Astrocyte (in vitro differentiated cells and primary cell): Measurements from ENCODE around the gene ST3GAL2. TPM values are rescaled to one million over a fixed set of nuclear protein-coding genes. Genes with fewer than 3 reads are reported as not detected.
"Not testable (repeated sequence)": the region's sequence is repeated elsewhere in the genome, so short reads cannot be mapped to it uniquely, and the experiment has no call there.

ENCODE experiments used
- DNase-seq: peaks from one replicate; pipeline ENCODE4 v3.0.0-alpha.2; 2010; ENCODE audit warnings: low read depth
- FAIRE-seq: peaks from 2 replicates; lab custom pipeline; 2011; peaks lifted over from hg19 to GRCh38; lab: Jason Lieb, UNC
- H2AFZ ChIP-seq: 2 replicates; pipeline ENCODE4 v1.6.0; 2012; ENCODE audit warnings: low read depth, low read length, inconsistent platforms
- H3K27ac ChIP-seq: 2 replicates; pipeline ENCODE4 v1.5.1; 2011; ENCODE audit warnings: low read depth, low read length, inconsistent platforms
- H3K27me3 ChIP-seq: 2 replicates; pipeline ENCODE4 v1.6.0; 2011; ENCODE audit warnings: low read length, inconsistent platforms; ENCODE audit not compliant: insufficient read depth
- H3K36me3 ChIP-seq: 2 replicates; pipeline ENCODE4 v1.5.1; 2011; ENCODE audit warnings: low read length, inconsistent platforms; ENCODE audit not compliant: insufficient read depth
- H3K4me1 ChIP-seq: 2 replicates; pipeline ENCODE4 v1.5.1; 2011; ENCODE audit warnings: low read length, inconsistent platforms; ENCODE audit not compliant: insufficient read depth
- H3K4me2 ChIP-seq: 2 replicates; pipeline ENCODE4 v1.6.0; 2012; ENCODE audit warnings: low read length, inconsistent platforms
- H3K4me3 ChIP-seq: 2 replicates; pipeline ENCODE4 v1.5.1; 2011; ENCODE audit warnings: low read depth, mild to moderate bottlenecking, low read length, inconsistent platforms; ENCODE audit not compliant: insufficient read depth
- H3K79me2 ChIP-seq: 2 replicates; pipeline ENCODE4 v1.6.0; 2012; ENCODE audit warnings: mild to moderate bottlenecking, low read length, inconsistent platforms; ENCODE audit not compliant: insufficient read depth
- H3K9ac ChIP-seq: 2 replicates; pipeline ENCODE4 v1.6.0; 2012; ENCODE audit warnings: mild to moderate bottlenecking, low read length, inconsistent platforms
- H3K9me3 ChIP-seq: 2 replicates; pipeline ENCODE4 v1.5.1; 2012; ENCODE audit warnings: low read depth, mild to moderate bottlenecking, low read length, inconsistent platforms; ENCODE audit not compliant: insufficient read depth
- H4K20me1 ChIP-seq: 2 replicates; pipeline ENCODE4 v1.6.0; 2012; ENCODE audit warnings: low read length, inconsistent platforms; ENCODE audit not compliant: insufficient read depth
- H3K27ac Mint-ChIP-seq: one replicate; pipeline ENCODE4 v1.8.0; 2021; ENCODE audit warnings: mild to moderate bottlenecking, mixed read lengths; ENCODE audit not compliant: unreplicated experiment
- H3K27me3 Mint-ChIP-seq: one replicate; pipeline ENCODE4 v1.8.0; 2021; ENCODE audit warnings: low read depth, mixed read lengths; ENCODE audit not compliant: unreplicated experiment
- H3K36me3 Mint-ChIP-seq: one replicate; pipeline ENCODE4 v1.8.0; 2021; ENCODE audit warnings: low read depth, mixed read lengths; ENCODE audit not compliant: unreplicated experiment
- H3K4me1 Mint-ChIP-seq: one replicate; pipeline ENCODE4 v1.8.0; 2021; ENCODE audit warnings: low read depth, mixed read lengths; ENCODE audit not compliant: unreplicated experiment
- H3K4me3 Mint-ChIP-seq: one replicate; pipeline ENCODE4 v1.8.0; 2021; ENCODE audit warnings: mild to moderate bottlenecking, moderate library complexity, mixed read lengths; ENCODE audit not compliant: unreplicated experiment
- H3K9me3 Mint-ChIP-seq: one replicate; pipeline ENCODE4 v1.8.0; 2021; ENCODE audit warnings: mild to moderate bottlenecking, mixed read lengths; ENCODE audit not compliant: unreplicated experiment
- CTCF ChIP-seq: IDR thresholded peaks from 2 replicates; pipeline ENCODE4 v1.5.1; 2011; ENCODE audit warnings: low read depth, mild to moderate bottlenecking, inconsistent platforms, low read length, moderate library complexity; ENCODE audit not compliant: insufficient read depth
- EZH2 ChIP-seq: IDR thresholded peaks from 2 replicates; pipeline ENCODE4 v1.6.1; 2012; ENCODE audit warnings: mild to moderate bottlenecking, low read length, inconsistent platforms; ENCODE audit not compliant: insufficient read depth
- total RNA-seq: library from RNA; stranded (reverse); gene quantifications from 2 replicates; pipeline ENCODE4 v1.2.1, GENCODE V29; 2021

The ST3GAL2 gene
- total RNA-seq, 1 donor from 2014 or later = 108 TPM

GRCh38 chr16:70416748-70417616 lies 21.9 kb downstream of the ST3GAL2 start:
- no peaks in the 10 kb centered on the region for H3K9me3 ChIP-seq
- H2AFZ ChIP-seq = no peak overlapping the region
- no peak for TF ChIP-seq EZH2
- TF ChIP-seq CTCF = no peak
- FAIRE-seq (no peak), DNase-seq (no peak)
- H3K4me3 ChIP-seq = no peak overlapping the region
- Mint-ChIP-seq H3K36me3 (peaks cover 15% of the 10 kb centered on the region), H3K27ac (no peak overlapping the region), H3K4me1 (peaks cover 34% of the 10 kb centered on the region), H3K9me3 (no peaks in the 10 kb centered on the region), H3K27me3 (no peaks in the 10 kb centered on the region), H3K4me3 (no peak overlapping the region)
- H3K9ac ChIP-seq = no peak overlapping the region
- H3K4me1 ChIP-seq = no peaks in the 10 kb centered on the region
- H3K4me2 ChIP-seq = no peak overlapping the region
- peaks cover 84% of the 10 kb centered on the region for H4K20me1 ChIP-seq
- H3K36me3 ChIP-seq = peaks cover under 1% of the 10 kb centered on the region
- H3K79me2 ChIP-seq = peaks cover 89% of the 10 kb centered on the region
- H3K27me3 ChIP-seq = no peaks in the 10 kb centered on the region
- H3K27ac ChIP-seq = no peak overlapping the region

- peaks cover 20% of the 10 kb centered on the region for H3K4me1 Mint-ChIP-seq
- not testable (repeated sequence) for H3K36me3 ChIP-seq, H2AFZ ChIP-seq, DNase-seq, FAIRE-seq, H3K9me3 ChIP-seq, H3K27me3 ChIP-seq, H3K36me3 Mint-ChIP-seq, H3K27ac ChIP-seq, H3K27ac Mint-ChIP-seq, H3K4me1 ChIP-seq, H3K4me3 Mint-ChIP-seq, H3K27me3 Mint-ChIP-seq, H3K4me3 ChIP-seq, H3K4me2 ChIP-seq, H3K9me3 Mint-ChIP-seq, H3K9ac ChIP-seq
- Histone ChIP-seq H3K79me2 (peaks cover 62% of the 10 kb centered on the region), H4K20me1 (peaks cover 71% of the 10 kb centered on the region)
Observed at GRCh38 chr16:70413572-70413971, 25.3 kb downstream of the ST3GAL2 start.

DNA sequence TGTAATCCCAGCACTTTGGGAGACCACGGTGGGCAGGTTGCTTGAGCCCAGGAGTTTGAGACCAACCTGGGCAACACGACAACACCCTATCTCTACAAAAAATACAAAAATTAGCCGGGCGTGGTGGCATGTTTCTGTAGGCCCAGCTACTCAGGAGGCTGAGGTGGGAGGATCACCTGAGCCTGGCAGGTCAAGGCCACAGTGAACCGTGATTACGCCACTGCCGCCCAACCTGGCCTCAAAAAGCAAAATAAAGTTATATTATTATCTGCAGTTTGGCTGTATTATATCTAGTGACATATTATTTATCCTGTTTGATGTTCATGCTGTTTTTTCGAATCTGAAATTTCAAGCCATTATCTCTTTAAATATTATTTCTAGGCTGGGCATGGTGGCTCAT lies 26.5 kb downstream of the ST3GAL2 start:
- peaks cover 7% of the 10 kb centered on the region for H3K36me3 Mint-ChIP-seq
- Histone ChIP-seq H3K4me3 (no peak overlapping the region), H3K27ac (no peak overlapping the region), H3K9me3 (no peaks in the 10 kb centered on the region), H2AFZ (no peak overlapping the region), H3K36me3 (peaks cover 2% of the 10 kb centered on the region), H3K79me2 (peaks cover 63% of the 10 kb centered on the region), H4K20me1 (peaks cover 71% of the 10 kb centered on the region), H3K4me2 (no peak overlapping the region), H3K9ac (no peak overlapping the region), H3K27me3 (no peaks in the 10 kb centered on the region), H3K4me1 (peaks cover 8% of the 10 kb centered on the region)
- TF ChIP-seq CTCF (no peak), EZH2 (no peak)
- no peaks in the 10 kb centered on the region for H3K9me3 Mint-ChIP-seq
- H3K4me3 Mint-ChIP-seq = no peak overlapping the region
- H3K27me3 Mint-ChIP-seq = no peaks in the 10 kb centered on the region
- DNase-seq = no peak
- H3K27ac Mint-ChIP-seq = no peak overlapping the region
- H3K4me1 Mint-ChIP-seq = peaks cover 19% of the 10 kb centered on the region
- FAIRE-seq = no peak
